GM06990 (cell line): ENCODE data around the gene ADGRG1.

Experiments
- DNase-seq: peaks from one replicate; pipeline ENCODE4 v3.0.0-alpha.2; 2011; ENCODE audit not compliant: insufficient read length; ENCODE audit errors: extremely low read depth
- H3K27me3 ChIP-seq: replicated peaks from 2 replicates; pipeline ENCODE4 v1.6.0; 2011; ENCODE audit warnings: low read length; ENCODE audit not compliant: control insufficient read depth, insufficient read depth
- H3K36me3 ChIP-seq: 2 replicates; pipeline ENCODE4 v1.5.1; 2011; ENCODE audit warnings: low read length; ENCODE audit not compliant: control insufficient read depth, insufficient read depth
- H3K4me3 ChIP-seq: replicated peaks from 2 replicates; pipeline ENCODE4 v1.5.1; 2011; ENCODE audit warnings: low read depth, mild to moderate bottlenecking, control low read depth, low read length
- TF ChIP-seq, protein P1 (sequence below): IDR thresholded peaks from 2 replicates; pipeline ENCODE4 v1.5.1; 2011; ENCODE audit warnings: low read length, control low read depth, mild to moderate bottlenecking, inconsistent platforms; ENCODE audit not compliant: insufficient read depth, poor library complexity, severe bottlenecking

ADGRG1 gene

DNA sequence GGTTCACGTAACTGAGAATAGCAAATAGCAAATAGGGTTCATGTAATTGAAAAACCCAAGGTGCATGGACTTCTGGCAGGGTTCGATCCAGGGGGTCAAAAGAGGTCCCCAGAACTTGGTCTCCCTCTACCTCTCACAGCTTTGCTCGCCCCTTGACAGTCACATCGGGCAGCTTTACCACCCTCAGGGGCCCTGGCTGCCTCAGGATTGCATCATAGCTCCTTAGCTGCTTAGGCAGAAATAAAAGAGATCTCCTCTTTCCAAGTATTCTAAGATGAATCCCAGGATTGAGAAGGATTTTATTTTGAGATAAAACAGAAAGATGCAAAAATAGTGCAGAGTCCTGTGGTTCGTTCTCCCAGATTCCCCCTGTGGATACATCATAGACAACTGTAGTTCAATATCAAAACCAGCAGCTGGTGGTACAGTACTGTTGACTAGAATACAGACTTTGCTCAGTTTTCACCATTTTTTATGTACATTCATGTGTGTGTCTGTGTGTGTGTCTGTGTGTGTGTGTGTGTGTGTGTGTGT is 52.5 kb downstream of the ADGRG1 start:
- Histone ChIP-seq H3K36me3 (no peaks in the 10 kb centered on the region), H3K4me3 (no peak overlapping the region), H3K27me3 (no peaks in the 10 kb centered on the region; the same call in none of the 2 replicates)
- DNase-seq: no peak
- TF ChIP-seq, protein P1, sequence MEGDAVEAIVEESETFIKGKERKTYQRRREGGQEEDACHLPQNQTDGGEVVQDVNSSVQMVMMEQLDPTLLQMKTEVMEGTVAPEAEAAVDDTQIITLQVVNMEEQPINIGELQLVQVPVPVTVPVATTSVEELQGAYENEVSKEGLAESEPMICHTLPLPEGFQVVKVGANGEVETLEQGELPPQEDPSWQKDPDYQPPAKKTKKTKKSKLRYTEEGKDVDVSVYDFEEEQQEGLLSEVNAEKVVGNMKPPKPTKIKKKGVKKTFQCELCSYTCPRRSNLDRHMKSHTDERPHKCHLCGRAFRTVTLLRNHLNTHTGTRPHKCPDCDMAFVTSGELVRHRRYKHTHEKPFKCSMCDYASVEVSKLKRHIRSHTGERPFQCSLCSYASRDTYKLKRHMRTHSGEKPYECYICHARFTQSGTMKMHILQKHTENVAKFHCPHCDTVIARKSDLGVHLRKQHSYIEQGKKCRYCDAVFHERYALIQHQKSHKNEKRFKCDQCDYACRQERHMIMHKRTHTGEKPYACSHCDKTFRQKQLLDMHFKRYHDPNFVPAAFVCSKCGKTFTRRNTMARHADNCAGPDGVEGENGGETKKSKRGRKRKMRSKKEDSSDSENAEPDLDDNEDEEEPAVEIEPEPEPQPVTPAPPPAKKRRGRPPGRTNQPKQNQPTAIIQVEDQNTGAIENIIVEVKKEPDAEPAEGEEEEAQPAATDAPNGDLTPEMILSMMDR: no peak

DNA sequence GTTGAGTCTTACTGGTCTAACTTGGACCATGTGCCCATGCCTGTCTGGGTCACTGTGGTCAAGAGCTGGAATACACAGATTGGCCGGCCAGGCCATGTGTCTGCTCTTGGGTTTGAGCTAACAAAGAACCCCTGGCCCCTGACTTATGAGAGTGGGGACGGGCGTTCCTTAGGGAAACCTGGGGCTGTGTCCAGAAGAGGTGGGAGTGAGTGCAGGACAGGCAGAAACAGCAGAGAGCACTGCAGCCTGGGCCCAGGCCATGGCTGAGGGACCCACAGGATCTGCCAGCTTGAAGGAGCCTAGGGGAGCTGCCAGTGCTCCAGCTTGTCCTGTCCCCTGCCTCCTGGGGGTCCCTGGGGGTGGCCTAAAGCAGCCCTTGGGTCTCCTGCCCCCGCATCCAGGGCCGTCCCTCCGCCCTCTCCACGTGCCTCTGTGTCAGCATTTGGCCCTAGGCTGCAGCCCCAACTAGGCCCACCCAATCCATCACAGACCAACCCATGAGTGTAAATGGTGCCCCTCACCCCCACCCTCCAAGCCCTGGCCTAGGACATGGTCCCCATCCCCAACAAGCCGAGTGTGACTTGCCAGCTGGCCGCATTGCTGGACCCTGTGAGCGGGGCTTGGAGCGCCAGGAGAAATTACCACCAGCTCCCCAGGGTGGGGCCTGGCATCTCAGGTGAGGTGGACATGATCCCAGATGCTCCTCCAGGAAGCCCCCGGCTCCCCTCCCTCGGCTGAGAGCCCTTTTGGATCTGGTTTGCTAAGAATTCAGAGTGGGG is 53.7 kb downstream of the ADGRG1 start:
- TF ChIP-seq, protein P1: no peak
- Histone ChIP-seq H3K36me3 (no peaks in the 10 kb centered on the region), H3K4me3 (no peak overlapping the region), H3K27me3 (no peaks in the 10 kb centered on the region; the same call in none of the 2 replicates)
- no peak for DNase-seq

DNA sequence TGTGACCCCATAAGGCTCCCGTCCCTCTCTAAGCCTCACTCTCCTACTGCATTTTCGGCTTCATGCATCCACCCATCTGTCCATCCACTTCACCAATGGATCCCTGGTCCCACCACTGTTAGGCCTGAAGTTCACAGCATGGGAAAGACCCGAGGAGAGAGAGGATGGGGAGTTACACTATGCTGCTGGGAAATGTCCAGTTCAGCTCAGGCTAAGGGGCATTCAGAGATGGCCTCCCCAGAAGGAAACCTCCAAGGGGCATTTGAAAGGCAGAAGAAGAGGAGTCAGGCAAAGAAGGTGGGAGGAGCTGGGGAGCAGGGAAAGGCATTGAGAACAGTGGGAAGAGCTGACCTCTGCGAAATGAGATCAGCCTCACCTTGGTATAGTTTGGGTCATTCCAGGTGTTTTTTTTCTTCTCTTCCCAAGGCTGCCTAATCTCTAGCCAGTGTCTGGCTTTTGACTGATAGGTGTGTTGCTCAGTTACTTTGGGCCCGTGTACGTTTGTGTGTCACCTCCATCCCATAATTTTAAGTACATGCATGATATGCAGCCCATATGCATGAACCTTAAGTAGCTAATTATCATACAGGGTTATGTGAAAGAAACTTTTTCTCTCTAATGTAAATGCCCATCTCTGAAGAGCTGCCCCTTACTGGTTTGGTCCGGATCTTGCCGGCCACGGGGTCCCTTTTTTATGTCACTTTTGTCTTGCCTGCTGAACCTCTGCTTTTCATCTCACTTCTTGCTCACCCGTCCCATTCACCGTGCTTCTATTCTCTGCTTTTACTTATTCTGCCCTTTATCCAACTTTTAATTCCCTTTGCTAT is 54.6 kb downstream of the ADGRG1 start:
- TF ChIP-seq, protein P1: no peak

DNA sequence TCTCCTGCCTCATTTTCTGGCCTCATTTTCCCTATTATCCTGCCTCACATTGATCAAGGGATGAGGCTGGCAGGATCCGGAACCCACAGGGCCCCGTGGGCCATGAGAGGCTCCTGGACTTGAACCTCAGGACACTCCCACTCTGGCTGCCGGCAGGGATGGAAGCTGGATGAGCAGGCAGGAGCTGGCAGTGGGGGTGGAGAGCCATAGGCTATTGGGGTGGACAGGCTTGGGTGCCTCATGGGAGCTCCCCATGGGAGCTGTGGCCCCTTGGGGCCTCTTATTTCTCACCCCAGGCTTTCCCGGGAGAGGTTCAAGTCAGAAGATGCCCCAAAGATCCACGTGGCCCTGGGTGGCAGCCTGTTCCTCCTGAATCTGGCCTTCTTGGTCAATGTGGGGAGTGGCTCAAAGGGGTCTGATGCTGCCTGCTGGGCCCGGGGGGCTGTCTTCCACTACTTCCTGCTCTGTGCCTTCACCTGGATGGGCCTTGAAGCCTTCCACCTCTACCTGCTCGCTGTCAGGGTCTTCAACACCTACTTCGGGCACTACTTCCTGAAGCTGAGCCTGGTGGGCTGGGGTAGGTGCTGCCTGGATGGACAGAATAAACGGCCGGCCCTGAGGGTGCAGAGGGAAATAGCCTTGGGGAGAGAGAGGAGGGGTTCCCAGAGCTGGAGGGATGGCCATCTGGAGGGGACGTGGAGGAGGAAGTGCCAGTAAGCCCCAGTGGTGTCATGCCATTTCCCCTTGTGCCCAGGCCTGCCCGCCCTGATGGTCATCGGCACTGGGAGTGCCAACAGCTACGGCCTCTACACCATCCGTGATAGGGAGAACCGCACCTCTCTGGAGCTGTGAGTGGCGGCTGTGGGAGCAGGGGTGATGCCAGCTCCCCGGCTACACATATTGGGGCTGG is 55.5 kb downstream of the ADGRG1 start:
- DNase-seq: no peak
- H3K4me3 ChIP-seq: no peak overlapping the region
- H3K27me3 ChIP-seq: no peaks in the 10 kb centered on the region; the same call in 1 of the 2 replicates
- TF ChIP-seq, protein P1: no peak
- no peaks in the 10 kb centered on the region for H3K36me3 ChIP-seq

More for the DNA sequence above, 54.6 kb downstream of the ADGRG1 start:
- no peaks in the 10 kb centered on the region; the same call in none of the 2 replicates for H3K27me3 ChIP-seq
- no peaks in the 10 kb centered on the region for H3K36me3 ChIP-seq
- DNase-seq: no peak
- no peak overlapping the region for H3K4me3 ChIP-seq
